Hematopoietic multipotent progenitor cell (in vitro differentiated cells): Measurements from ENCODE around the gene AP1M2. TPM values are rescaled to one million over a fixed set of nuclear protein-coding genes. Genes with fewer than 3 reads are reported as not detected.
"Not testable (repeated sequence)": the region's sequence is repeated elsewhere in the genome, so short reads cannot be mapped to it uniquely, and the experiment has no call there.

ENCODE experiments used
- DNase-seq, 3 donors: peaks; one replicate each; pipeline ENCODE4 v3.0.0-alpha.2; 2011 to 2015; ENCODE audit warnings: low read depth in 2 of 3, low spot score in 2 of 3
- small RNA-seq: library from RNA; depleted of rRNA; stranded (forward); fragments of <200 nt; gene quantifications from one replicate; pipeline ENCODE3, GENCODE V24; 2012
- total RNA-seq: library from RNA; depleted of rRNA; stranded (reverse); fragments of >200 nt; gene quantifications from one replicate; pipeline ENCODE4 v1.2.3, GENCODE V29; 2012

Gene AP1M2
- total RNA-seq, 1 donor = 0.27 TPM

- DNase-seq = peak; percentile 74 to 92 (median 90)
Measured at GRCh38 chr19:10543420-10544241, 43.5 kb downstream of the AP1M2 start, which contains the start of gene ATG4D. ATG4D (plus strand) TSS chr19:10543904; CDS start chr19:10544091, 187 bp downstream.

- peak in 1 of 3 donors; percentile 28 for DNase-seq
Measured at GRCh38 chr19:10543059-10543419, 44.1 kb downstream of the AP1M2 start.

GRCh38 chr19:10539016-10539415 is 48.1 kb downstream of the AP1M2 start:
- peak in 1 of 3 donors; percentile 36 for DNase-seq

- peak in 1 of 3 donors; percentile 35 for DNase-seq
Measured at GRCh38 chr19:10538204-10538983, 48.7 kb downstream of the AP1M2 start.

- no peak for DNase-seq
Measured at GRCh38 chr19:10537668-10538067, 49.4 kb downstream of the AP1M2 start.

- no peak for DNase-seq
Measured at GRCh38 chr19:10535613-10536012, 51.5 kb downstream of the AP1M2 start.

- DNase-seq = no peak
Measured at GRCh38 chr19:10533646-10534386, 53.3 kb downstream of the AP1M2 start.

- DNase-seq = no peak
Measured at GRCh38 chr19:10532457-10532856, 54.7 kb downstream of the AP1M2 start.

GRCh38 chr19:10526887-10527286 is 60.2 kb downstream of the AP1M2 start:
- DNase-seq = not testable (repeated sequence)

- DNase-seq = no peak
Measured at GRCh38 chr19:10525636-10526035, 61.5 kb downstream of the AP1M2 start.

- no peak for DNase-seq
Measured at GRCh38 chr19:10523135-10523636, 63.9 kb downstream of the AP1M2 start.

Small RNA genes within 50 kb of the gene (small RNA-seq; reads per million reads assigned to genes)
- gene MIR1238 (not detected), gene RNU7-140P (not detected)

Other genes starting within 250 kb of the AP1M2 start
- gene ICAM3, start 247.7 kb downstream of the AP1M2 start, total RNA-seq = 367 TPM
- gene TYK2, start 206.7 kb downstream of the AP1M2 start, total RNA-seq = 174 TPM
- gene CDC37, start 183.8 kb downstream of the AP1M2 start, total RNA-seq = 131 TPM
- under 0.01 TPM for gene PDE4A, start 166.8 kb downstream of the AP1M2 start, total RNA-seq
- 235 TPM for gene KEAP1, start 84.0 kb downstream of the AP1M2 start, total RNA-seq
- 0.27 TPM for gene S1PR5, start 69.9 kb downstream of the AP1M2 start, total RNA-seq
- gene ATG4D, start 43.4 kb downstream of the AP1M2 start, total RNA-seq = 33.7 TPM
- gene KRI1, start 21.3 kb downstream of the AP1M2 start, total RNA-seq = 21.5 TPM
- 19.7 TPM for gene CDKN2D, start 18.3 kb downstream of the AP1M2 start, total RNA-seq
- gene SLC44A2, start 38.2 kb upstream of the AP1M2 start, total RNA-seq = 46.3 TPM
- 213 TPM for gene ILF3, start 67.0 kb upstream of the AP1M2 start, total RNA-seq
- gene QTRT1, start 114.1 kb upstream of the AP1M2 start, total RNA-seq = 58.4 TPM
- gene DNM2, start 130.8 kb upstream of the AP1M2 start, total RNA-seq = 174 TPM
- gene TMED1, start 248.9 kb upstream of the AP1M2 start, total RNA-seq = 63.6 TPM